HepG2 (cell line): ENCODE results near the gene ERICH3. TPM values are rescaled to one million over a fixed set of nuclear protein-coding genes. Genes with fewer than 3 reads are reported as not detected.

Experiments
- ATAC-seq: fragments of 200-7000 bp; cut with Tn5 transposase; 3 replicates; pipeline ENCODE4 v1.9.1; 2020; ENCODE audit warnings: mild to moderate bottlenecking, moderate library complexity
- BruUV-seq: library from RNA; stranded (reverse); fragments of 400-500 nt; replicated peaks from 2 replicates; lab custom pipeline; 2021; lab: Mats Ljungman, UMichigan
- CTCF ChIA-PET: fragments of 300-600 bp; formaldehyde crosslinking; extraction: SDS; loops from one replicate; lab custom pipeline; 2021; ENCODE audit warnings: low total read pairs, inconsistent platforms, low intra/inter-chr PET ratio; lab: Yijun Ruan, JAX
- POLR2A ChIA-PET: fragments of 350-600 bp; sonication (Branson Sonifier 250); formaldehyde crosslinking; loops from one replicate; lab custom pipeline; 2020; ENCODE audit warnings: antibody characterized with exemption, inconsistent platforms; lab: Yijun Ruan, JAX
- DNase-seq: peaks from one replicate; pipeline ENCODE4 v3.0.0-alpha.2; 2015; ENCODE audit warnings: low spot score
- FAIRE-seq: peaks from 3 replicates; lab custom pipeline; 2011; peaks lifted over from hg19 to GRCh38; lab: Jason Lieb, UNC
- H2AFZ ChIP-seq: one replicate; pipeline ENCODE4 v1.6.1; 2011; ENCODE audit warnings: low read length, inconsistent platforms
- H3K27ac ChIP-seq: fragments of 300-600 bp; 3 replicates; pipeline ENCODE4 v1.8.0; 2011; ENCODE audit warnings: mixed run types, mild to moderate bottlenecking, mixed read lengths, low read length, inconsistent platforms; ENCODE audit not compliant: insufficient read depth; ENCODE audit errors: extremely low read length
- H3K27me3 ChIP-seq, 2 experiments: fragments of 200-600 bp in 1 of 2; 2 replicates in 1 of 2; 3 replicates in 1 of 2; pipeline versions ENCODE4 v1.6.0 to v1.8.0; 2011; ENCODE audit warnings: low read length in 2 of 2, mild to moderate bottlenecking in 2 of 2, moderate library complexity in 2 of 2, inconsistent platforms in 1 of 2; ENCODE audit not compliant: insufficient read depth in 2 of 2, control insufficient read depth in 1 of 2
- H3K36me3 ChIP-seq, 2 experiments: fragments of 200-600 bp in 1 of 2; replicated peaks in 1 of 2; 2 replicates in 1 of 2; 3 replicates in 1 of 2; pipeline versions ENCODE4 v1.5.1 to v1.8.0; 2011; ENCODE audit warnings: low read length in 2 of 2, inconsistent platforms in 1 of 2; ENCODE audit not compliant: insufficient read depth in 2 of 2, control insufficient read depth in 1 of 2
- H3K4me1 ChIP-seq: 2 replicates; pipeline ENCODE4 v1.5.1; 2012; ENCODE audit warnings: low read length, inconsistent platforms; ENCODE audit not compliant: insufficient read depth
- H3K4me2 ChIP-seq: 2 replicates; pipeline ENCODE4 v1.6.0; 2011; ENCODE audit warnings: low read depth, low read length, inconsistent platforms
- H3K4me3 ChIP-seq, 3 experiments: fragments of 200-600 bp in 1 of 3; sonication (generic), shearing (Covaris generic) in 1 of 3; replicated peaks in 1 of 3; 2 replicates each; pipeline ENCODE4 v1.5.1; 2011 to 2016; ENCODE audit warnings: low read length in 3 of 3, inconsistent platforms in 2 of 3, low read depth in 2 of 3, mild to moderate bottlenecking in 2 of 3, control low read depth in 1 of 3, mixed read lengths in 1 of 3; ENCODE audit not compliant: insufficient read depth in 1 of 3
- H3K79me2 ChIP-seq: one replicate; pipeline ENCODE4 v1.6.1; 2011; ENCODE audit warnings: low read length, inconsistent platforms; ENCODE audit not compliant: insufficient read depth
- H3K9ac ChIP-seq: 2 replicates; pipeline ENCODE4 v1.6.0; 2011; ENCODE audit warnings: mild to moderate bottlenecking, low read depth, low read length, inconsistent platforms; ENCODE audit not compliant: insufficient read depth
- H3K9me3 ChIP-seq: 2 replicates; pipeline ENCODE4 v1.5.1; 2012; ENCODE audit warnings: mild to moderate bottlenecking, low read length
- H4K20me1 ChIP-seq: 2 replicates; pipeline ENCODE4 v1.6.0; 2011; ENCODE audit warnings: inconsistent platforms, mild to moderate bottlenecking, low read length, moderate library complexity; ENCODE audit not compliant: insufficient read depth
- GRHL1 ChIP-seq: sonication (generic); formaldehyde crosslinking; conservative IDR thresholded peaks from 2 replicates; pipeline ENCODE4 v1.8.0; 2022; ENCODE audit warnings: missing genetic modification reagents
- HDAC6 ChIP-seq: fragments of 200-600 bp; sonication (generic); IDR thresholded peaks from 2 replicates; pipeline ENCODE4 v1.7.0; 2017; ENCODE audit warnings: mild to moderate bottlenecking, antibody characterized with exemption, low read length, low read depth
- KDM4B ChIP-seq: sonication (generic); formaldehyde crosslinking; IDR thresholded peaks from 2 replicates; pipeline ENCODE4 v1.4.0; 2020; ENCODE audit warnings: missing genetic modification reagents
- KIAA2018 ChIP-seq: sonication (generic); formaldehyde crosslinking; IDR thresholded peaks from 2 replicates; pipeline ENCODE4 v1.5.0; 2020; ENCODE audit warnings: mild to moderate bottlenecking, missing genetic modification reagents, borderline replicate concordance
- KLF11 ChIP-seq: IDR thresholded peaks from 2 replicates; pipeline ENCODE4 v1.6.1; 2016; ENCODE audit warnings: missing compliant biosample characterization
- MIER3 ChIP-seq: IDR thresholded peaks from 2 replicates; pipeline ENCODE4 v1.6.1; 2016; ENCODE audit warnings: missing compliant biosample characterization, borderline replicate concordance
- ZBTB10 ChIP-seq: sonication (generic); formaldehyde crosslinking; IDR thresholded peaks from 2 replicates; pipeline ENCODE4 v1.4.0; 2020; ENCODE audit warnings: missing genetic modification reagents, borderline replicate concordance
- ZFP41 ChIP-seq: sonication (generic); formaldehyde crosslinking; IDR thresholded peaks from 2 replicates; pipeline ENCODE4 v1.4.0; 2020; ENCODE audit warnings: mild to moderate bottlenecking, missing genetic modification reagents, borderline replicate concordance
- ZNF124 ChIP-seq: sonication (generic); formaldehyde crosslinking; IDR thresholded peaks from 2 replicates; pipeline ENCODE4 v1.4.0; 2020; ENCODE audit warnings: missing genetic modification reagents
- ZNF251 ChIP-seq: sonication (generic); formaldehyde crosslinking; IDR thresholded peaks from 2 replicates; pipeline ENCODE4 v1.9.0; 2021; ENCODE audit warnings: mild to moderate bottlenecking, missing genetic modification reagents
- ZNF329 ChIP-seq: sonication (generic); formaldehyde crosslinking; IDR thresholded peaks from 2 replicates; pipeline ENCODE4 v1.9.0; 2021; ENCODE audit warnings: low read depth, mild to moderate bottlenecking, missing genetic modification reagents
- ZNF746 ChIP-seq: sonication (generic); formaldehyde crosslinking; IDR thresholded peaks from 2 replicates; pipeline ENCODE4 v1.8.0; 2022; ENCODE audit warnings: mild to moderate bottlenecking, missing genetic modification reagents
- ZNF781 ChIP-seq: sonication (generic); formaldehyde crosslinking; IDR thresholded peaks from 2 replicates; pipeline ENCODE4 v1.5.1; 2020; ENCODE audit warnings: borderline replicate concordance, mild to moderate bottlenecking, missing genetic modification reagents; ENCODE audit errors: not compliant biosample characterization
- WGBS: methylation state at CpG from one replicate; pipeline ENCODE4 v1.1.6; 2017; ENCODE audit warnings: low lambda C conversion rate; 5-methylcytosine and 5-hydroxymethylcytosine counted together
- in situ Hi-C: cut with HindIII; loops from 2 replicates; pipeline ENCODE4 v1.10.0; 2017; ENCODE audit warnings: low pct_unique_long_range_greater_than_20kb; ENCODE audit not compliant: extremely low pct_ligation_motif_present
- intact Hi-C: fragments of 100-400 bp; cut with micrococcal nuclease; formaldehyde crosslinking; loops from one replicate; pipeline ENCODE4 v1.10.0; 2022; ENCODE audit not compliant: unreplicated experiment
- polyA plus RNA-seq, 8 experiments: library from polyadenylated mRNA; depleted of rRNA in 3 of 8; stranded (reverse) in 7 of 8; unstranded in 1 of 8; fragments of >200 nt; fragmentation: Illumina TruSeq in 4 of 8; extraction: Trizol in 4 of 8; gene quantifications; 2 replicates each; pipeline versions ENCODE4 v1.2.1 to v1.2.3, GENCODE V29; 2011 to 2016; ENCODE audit warnings: low read depth in 4 of 8, missing spikeins in 1 of 8, mixed read lengths in 1 of 8; ENCODE audit not compliant: insufficient read depth in 1 of 8
- total RNA-seq, 5 experiments: library from RNA; depleted of rRNA; stranded (reverse); fragments of >200 nt; fragmentation: Illumina TruSeq; extraction: Trizol; gene quantifications; 2 replicates each; pipeline ENCODE4 v1.2.3, GENCODE V29; 2016; ENCODE audit warnings: low read depth in 1 of 5

Gene ERICH3
- total and polyA plus RNA-seq, 2 of the 13 experiments (the other 11 are each of a cell fraction or from before 2014, with no cell fraction given), result 0.03 TPM; not detected in 1

GRCh38 chr1:74681851-74682250, 8.3 kb upstream of the ERICH3 start:
- intact Hi-C loops, result loop anchor here (10.0 kb wide), 1 partner anchor 177 kb away; no protein-coding TSS in a partner anchor
- no peak for FAIRE-seq
- H3K4me1 ChIP-seq, result no peaks in the 10 kb centered on the region
- TF ChIP-seq GRHL1 (CRISPR knock-in tag) (no peak), ZFP41 (CRISPR knock-in tag) (no peak), KLF11 (CRISPR knock-in tag) (no peak), ZNF781 (CRISPR knock-in tag) (no peak), KIAA2018 (CRISPR knock-in tag) (no peak), ZNF329 (CRISPR knock-in tag) (no peak), MIER3 (CRISPR knock-in tag) (no peak), ZNF124 (CRISPR knock-in tag) (no peak), KDM4B (no peak), ZNF746 (CRISPR knock-in tag) (no peak), ZNF251 (CRISPR knock-in tag) (no peak), ZBTB10 (no peak), HDAC6 (no peak)

More at GRCh38 chr1:74681851-74682250, 8.3 kb upstream of the ERICH3 start:
- Histone ChIP-seq H3K27ac (no peak overlapping the region), H3K4me2 (no peak overlapping the region), H3K27me3 (no peaks in the 10 kb centered on the region), H3K9me3 (no peaks in the 10 kb centered on the region), H3K36me3 (no peaks in the 10 kb centered on the region), H3K4me3 (no peak overlapping the region), H2AFZ (no peak overlapping the region), H3K9ac (no peak overlapping the region), H3K79me2 (no peaks in the 10 kb centered on the region), H4K20me1 (no peaks in the 10 kb centered on the region)
- ATAC-seq, result no peak
- DNase-seq, result no peak
- in situ Hi-C loops, result loop anchor here (25.0 kb wide), 1 partner anchor 845 kb away; no protein-coding TSS in a partner anchor
- 0% methylated on average over 2 of the region's 2 CpGs for WGBS
- POLR2A ChIA-PET, result no interaction called here
- CTCF ChIA-PET, result no interaction called here
- BruUV-seq, result no TSS peak
